Thyroid gland (tissue), 4 donors: ENCODE measurements around the gene VSX2. TPM values are rescaled to one million over a fixed set of nuclear protein-coding genes. Genes with fewer than 3 reads are reported as not detected.
A peak's percentile ranks its signal among the peaks of the same experiment; 100 is the strongest.

Experiments
- DNase-seq, 2 donors: peaks; one replicate each; pipeline ENCODE4 v3.0.0-alpha.2; 2019
- H3K27ac ChIP-seq, 3 donors: fragments of 200-600 bp; sonication (generic); 1 replicate in 2 of 3; 2 replicates in 1 of 3; pipeline ENCODE4 v1.5.1; 2016 to 2019; ENCODE audit warnings: mild to moderate bottlenecking in 1 of 3, moderate library complexity in 1 of 3
- H3K27me3 ChIP-seq: fragments of 200-600 bp; sonication (generic); one replicate; pipeline ENCODE4 v1.5.1; 2019
- H3K36me3 ChIP-seq, 2 donors: fragments of 200-600 bp; sonication (generic); one replicate each; pipeline ENCODE4 v1.5.1; 2016 to 2019
- H3K4me1 ChIP-seq, 2 donors: fragments of 200-600 bp; sonication (generic); one replicate each; pipeline ENCODE4 v1.5.1; 2017 to 2019
- H3K4me3 ChIP-seq, 3 donors: fragments of 200-600 bp; sonication (generic); replicated peaks in 1 of 3; 1 replicate in 2 of 3; 2 replicates in 1 of 3; pipeline ENCODE4 v1.5.1; 2016; ENCODE audit warnings: mild to moderate bottlenecking in 1 of 3
- H3K9me3 ChIP-seq: fragments of 200-600 bp; sonication (generic); one replicate; pipeline ENCODE4 v1.5.1; 2017
- POLR2A ChIP-seq, 2 donors: fragments of 450-650 bp; IDR thresholded peaks; one replicate each; pipeline ENCODE4 v1.6.1; 2017; ENCODE audit warnings: antibody characterized with exemption in 2 of 2, mild to moderate bottlenecking in 2 of 2, moderate library complexity in 1 of 2
- WGBS, 2 donors: methylation state at CpG; one replicate each; pipeline ENCODE4 v1.1.5; 2017; 5-methylcytosine and 5-hydroxymethylcytosine counted together
- intact Hi-C: fragments of 100-400 bp; cut with DNase I; formaldehyde crosslinking; loops from one replicate; pipeline ENCODE4 v1.15.1; 2023
- total RNA-seq, 4 donors: library from RNA; depleted of rRNA; stranded (reverse); fragments of >200 nt; gene quantifications; one replicate each; pipeline ENCODE4 v1.2.3, GENCODE V29; 2016
- TF ChIP-seq, protein P1 (sequence below), 6 experiments: fragments of 200-600 bp in 3 of 6; fragments of 450-650 bp in 3 of 6; sonication (generic) in 3 of 6; IDR thresholded peaks; one replicate each; pipeline ENCODE4 v1.5.1; 2016 to 2019; ENCODE audit warnings: antibody characterized with exemption in 6 of 6, mild to moderate bottlenecking in 2 of 6, inconsistent platforms in 1 of 6, moderate library complexity in 1 of 6

The VSX2 gene
- total RNA-seq, 4 donors from 2014 or later: not detected

DNA sequence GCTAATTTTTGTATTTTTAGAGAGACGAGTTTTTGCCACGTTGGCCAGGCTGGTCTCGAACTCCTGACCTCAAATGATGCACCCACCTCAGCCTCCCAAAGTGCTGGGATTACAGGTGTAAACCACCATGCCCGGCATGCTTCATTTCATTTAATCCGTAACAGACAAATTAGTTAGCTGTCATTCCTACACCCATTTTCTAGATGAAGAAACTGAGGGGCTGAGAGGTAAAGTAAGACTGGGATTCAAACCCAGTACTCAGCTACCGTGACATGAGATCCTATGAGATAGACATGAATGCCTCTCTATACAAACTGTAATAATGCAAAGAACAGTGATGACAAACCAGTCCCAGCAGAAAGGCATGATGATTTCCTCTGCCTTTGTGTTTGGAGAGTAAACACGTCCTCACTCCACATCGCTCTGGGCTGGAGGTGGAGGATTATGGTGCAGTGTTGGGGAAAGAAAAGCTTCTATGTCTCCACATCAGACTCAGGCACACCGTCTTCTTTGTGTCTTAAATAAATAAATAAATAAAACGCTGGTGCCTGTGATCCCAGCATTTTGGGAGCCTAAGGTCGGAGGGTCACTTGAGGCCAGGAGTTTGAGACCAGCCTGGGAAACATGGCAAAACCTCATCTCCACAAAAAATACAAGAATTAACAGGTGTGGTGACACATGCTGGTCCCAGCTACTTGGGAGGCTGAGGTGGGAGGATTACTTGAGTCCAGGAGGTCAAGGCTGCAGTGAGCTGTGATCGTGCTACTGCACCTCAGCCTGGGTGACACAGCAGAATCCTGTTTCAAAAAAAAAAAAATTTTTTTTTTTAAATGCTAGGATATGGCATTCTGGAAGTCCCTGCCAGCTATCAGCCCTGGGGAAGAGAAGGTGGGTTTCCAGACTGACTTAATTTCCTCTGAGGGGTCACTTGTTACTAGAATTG is 10.5 kb downstream of the VSX2 start:
- intact Hi-C loops: loop anchor here (5.0 kb wide), 1 partner anchor 137 kb away; no protein-coding TSS in a partner anchor
- H3K27me3 ChIP-seq: no peaks in the 10 kb centered on the region
- DNase-seq: no peak

DNA sequence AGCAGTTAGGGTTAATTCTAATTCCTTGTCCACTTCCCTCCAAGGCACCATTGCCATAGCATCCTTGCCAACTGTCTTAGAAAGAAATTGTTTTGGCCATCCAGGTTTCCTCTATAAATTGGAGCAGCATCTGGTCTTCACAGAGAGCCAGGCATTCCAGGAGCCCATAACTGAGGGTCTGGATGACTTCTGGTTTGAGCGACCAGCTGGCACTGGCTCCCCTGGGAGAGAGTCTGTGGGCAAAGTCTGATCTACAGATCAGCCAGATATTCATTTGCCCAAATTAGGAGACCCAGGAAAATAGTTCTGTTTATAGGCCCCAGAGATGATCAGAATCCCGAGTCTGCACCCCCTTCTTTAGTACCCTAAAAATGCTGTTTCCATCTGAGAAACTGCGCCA is 16.0 kb downstream of the VSX2 start:
- Histone ChIP-seq H3K4me3 (no peak overlapping the region), H3K27me3 (no peaks in the 10 kb centered on the region), H3K36me3 (no peaks in the 10 kb centered on the region), H3K27ac (no peak overlapping the region), H3K9me3 (no peaks in the 10 kb centered on the region), H3K4me1 (peaks cover 0 to 6% of the 10 kb centered on the region in 2 donors)
- no peak for DNase-seq
- WGBS, 2 donors: 75 to 91% methylated on average over 2 to 3 of the region's 3 CpGs
- intact Hi-C loops: no loop called here
- TF ChIP-seq POLR2A (IDR thresholded peaks at IDR 0.05): no peak

More for the DNA sequence above, 10.5 kb downstream of the VSX2 start:
- no peak overlapping the region for H3K4me3 ChIP-seq
- TF ChIP-seq POLR2A (IDR thresholded peaks at IDR 0.05): no peak
- TF ChIP-seq, protein P1, sequence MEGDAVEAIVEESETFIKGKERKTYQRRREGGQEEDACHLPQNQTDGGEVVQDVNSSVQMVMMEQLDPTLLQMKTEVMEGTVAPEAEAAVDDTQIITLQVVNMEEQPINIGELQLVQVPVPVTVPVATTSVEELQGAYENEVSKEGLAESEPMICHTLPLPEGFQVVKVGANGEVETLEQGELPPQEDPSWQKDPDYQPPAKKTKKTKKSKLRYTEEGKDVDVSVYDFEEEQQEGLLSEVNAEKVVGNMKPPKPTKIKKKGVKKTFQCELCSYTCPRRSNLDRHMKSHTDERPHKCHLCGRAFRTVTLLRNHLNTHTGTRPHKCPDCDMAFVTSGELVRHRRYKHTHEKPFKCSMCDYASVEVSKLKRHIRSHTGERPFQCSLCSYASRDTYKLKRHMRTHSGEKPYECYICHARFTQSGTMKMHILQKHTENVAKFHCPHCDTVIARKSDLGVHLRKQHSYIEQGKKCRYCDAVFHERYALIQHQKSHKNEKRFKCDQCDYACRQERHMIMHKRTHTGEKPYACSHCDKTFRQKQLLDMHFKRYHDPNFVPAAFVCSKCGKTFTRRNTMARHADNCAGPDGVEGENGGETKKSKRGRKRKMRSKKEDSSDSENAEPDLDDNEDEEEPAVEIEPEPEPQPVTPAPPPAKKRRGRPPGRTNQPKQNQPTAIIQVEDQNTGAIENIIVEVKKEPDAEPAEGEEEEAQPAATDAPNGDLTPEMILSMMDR (IDR thresholded peaks at IDR 0.05): no peak
- H3K36me3 ChIP-seq: no peaks in the 10 kb centered on the region
- no peak overlapping the region for H3K27ac ChIP-seq
- H3K9me3 ChIP-seq: no peaks in the 10 kb centered on the region
- 68 to 72% methylated on average over 12 of the region's 12 CpGs for WGBS, 2 donors
- no peaks in the 10 kb centered on the region for H3K4me1 ChIP-seq

DNA sequence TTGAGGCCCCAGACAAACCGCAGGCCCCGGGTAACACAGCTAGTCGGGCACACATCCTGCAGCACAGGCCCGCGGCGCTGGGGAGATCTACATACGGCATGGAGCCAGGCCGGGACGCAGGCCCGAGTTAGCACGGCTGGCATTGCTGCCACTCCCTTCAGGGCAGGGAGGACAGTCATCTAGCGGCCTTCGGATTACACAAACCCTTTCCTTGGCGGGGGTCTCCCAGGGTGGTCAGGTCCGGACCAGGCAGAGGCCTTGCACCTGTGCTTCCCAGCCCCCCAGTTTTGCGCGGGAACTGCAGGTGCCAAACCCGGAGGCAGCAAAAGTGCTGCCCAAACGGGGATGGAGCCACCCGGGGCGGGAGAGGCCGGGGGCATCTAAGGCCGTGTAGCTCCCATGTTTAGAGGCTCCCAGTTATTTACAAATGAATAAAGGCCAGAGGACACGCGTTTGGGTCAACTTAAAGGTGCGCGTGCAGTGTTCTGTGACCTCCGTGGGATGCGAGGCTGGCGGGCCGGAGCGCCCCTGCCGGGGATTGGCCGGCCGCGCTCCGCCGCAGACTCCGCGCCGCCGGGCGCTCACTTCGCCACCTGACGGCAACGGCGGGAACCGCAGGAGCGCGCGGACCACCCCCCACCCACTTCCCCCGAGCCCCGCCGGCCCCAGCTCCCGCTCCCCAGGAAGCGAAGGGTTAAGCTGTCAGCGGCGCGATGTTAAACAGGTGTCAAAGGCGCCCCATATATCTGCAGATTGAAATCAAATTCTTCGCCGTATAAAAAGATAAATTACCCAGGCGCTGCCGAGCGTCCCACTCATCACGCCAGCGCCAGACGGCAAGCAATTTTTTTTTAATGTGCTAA is 18.1 kb downstream of the VSX2 start:
- H3K27ac ChIP-seq: no peak overlapping the region
- peak overlapping the region in 2 of 3 donors; percentile 45 to 49 for H3K4me3 ChIP-seq
- no peaks in the 10 kb centered on the region for H3K9me3 ChIP-seq
- H3K4me1 ChIP-seq: peaks cover 0 to 6% of the 10 kb centered on the region in 2 donors
- no peak for TF ChIP-seq POLR2A (IDR thresholded peaks at IDR 0.05)
- TF ChIP-seq, protein P1 (IDR thresholded peaks at IDR 0.05): peak; percentile 27 to 99 (median 86)
- intact Hi-C loops: no loop called here
- H3K27me3 ChIP-seq: no peaks in the 10 kb centered on the region
- no peaks in the 10 kb centered on the region for H3K36me3 ChIP-seq
- peak; percentile 18 to 36 for DNase-seq
- 2 to 6% methylated on average over 36 of the region's 68 CpGs for WGBS, 2 donors

DNA sequence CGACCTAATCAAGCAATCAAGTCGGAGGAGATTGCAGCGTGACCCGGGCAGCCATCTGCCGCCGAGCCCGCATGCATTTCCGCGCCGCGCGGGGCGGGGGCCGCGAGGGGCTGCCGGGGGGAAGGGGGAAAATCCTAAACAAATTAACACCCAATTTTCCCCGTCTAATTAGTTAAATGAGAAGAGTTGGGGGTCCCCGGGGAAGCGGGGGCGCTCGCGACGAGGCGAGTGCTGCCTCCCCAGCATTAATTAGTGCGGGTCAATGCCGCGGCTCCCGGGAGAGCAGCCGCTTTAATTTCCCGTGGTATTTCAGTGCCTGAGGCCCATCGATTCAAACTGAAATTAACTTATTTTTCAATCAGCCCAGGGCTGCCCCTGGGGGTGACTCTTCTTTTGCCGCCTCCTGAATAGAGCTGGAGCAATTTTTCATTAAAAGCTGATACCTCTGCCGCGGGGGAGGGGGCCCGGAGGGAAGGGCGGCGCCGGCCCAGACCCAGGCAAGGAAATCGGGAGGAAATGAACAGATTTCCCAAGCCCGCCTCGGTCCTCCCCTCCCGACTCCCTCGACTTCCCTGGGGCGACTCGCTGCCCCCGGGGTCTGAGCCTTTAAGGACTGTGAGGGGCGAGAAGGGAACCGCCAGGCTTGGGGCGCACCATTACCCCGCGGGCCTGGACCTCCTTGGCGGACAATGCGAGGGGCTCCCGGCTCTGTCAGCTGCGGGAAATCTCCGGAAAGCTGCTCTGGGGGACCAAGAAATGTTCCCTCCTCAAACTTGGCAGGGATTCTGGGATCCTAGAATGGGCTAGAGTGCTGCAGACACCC is 18.9 kb downstream of the VSX2 start:
- DNase-seq: no peak
- Histone ChIP-seq H3K36me3 (no peaks in the 10 kb centered on the region), H3K4me3 (peak overlapping the region in 2 of 3 donors; percentile 45 to 49), H3K27ac (no peak overlapping the region), H3K27me3 (no peaks in the 10 kb centered on the region), H3K4me1 (peaks cover 0 to 6% of the 10 kb centered on the region in 2 donors), H3K9me3 (no peaks in the 10 kb centered on the region)
- intact Hi-C loops: no loop called here
- WGBS, 2 donors: 1 to 4% methylated on average over 35 to 49 of the region's 56 CpGs
- no peak for TF ChIP-seq POLR2A (IDR thresholded peaks at IDR 0.05)
- TF ChIP-seq, protein P1 (IDR thresholded peaks at IDR 0.05): no peak

DNA sequence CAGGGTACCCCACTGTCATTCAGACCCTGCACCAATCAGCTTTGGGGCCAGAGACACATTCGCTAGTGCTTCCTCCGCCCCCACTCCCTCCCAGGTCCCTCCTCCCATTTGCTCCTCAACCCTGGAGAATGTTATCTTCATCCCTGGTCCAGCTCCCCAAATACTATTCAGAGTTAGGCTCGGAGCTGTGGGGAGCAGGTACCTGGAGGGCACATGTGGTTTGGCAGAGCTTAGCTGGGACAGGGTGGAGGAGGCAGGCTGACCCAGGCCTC is 19.5 kb downstream of the VSX2 start:
- H3K4me1 ChIP-seq: peaks cover 0 to 6% of the 10 kb centered on the region in 2 donors
- no peak overlapping the region for H3K4me3 ChIP-seq
- TF ChIP-seq, protein P1 (IDR thresholded peaks at IDR 0.05): no peak
- TF ChIP-seq POLR2A (IDR thresholded peaks at IDR 0.05): no peak
- DNase-seq: no peak
- no peak overlapping the region for H3K27ac ChIP-seq
- H3K9me3 ChIP-seq: no peaks in the 10 kb centered on the region
- intact Hi-C loops: no loop called here
- H3K36me3 ChIP-seq: no peaks in the 10 kb centered on the region
- WGBS, 2 donors: 53 to 80% methylated on average over 1 to 3 of the region's 3 CpGs
- H3K27me3 ChIP-seq: no peaks in the 10 kb centered on the region
